GOT3 (cell line): ENCODE data around the gene CIBAR2.
A peak's percentile ranks its signal among the peaks of the same experiment; 100 is the strongest.

Experiments used
- DNase-seq: peaks from one replicate; lab custom pipeline; 2025; ENCODE audit warnings: mixed read lengths; lab: John Stamatoyannopoulos, UW

The CIBAR2 gene

DNA sequence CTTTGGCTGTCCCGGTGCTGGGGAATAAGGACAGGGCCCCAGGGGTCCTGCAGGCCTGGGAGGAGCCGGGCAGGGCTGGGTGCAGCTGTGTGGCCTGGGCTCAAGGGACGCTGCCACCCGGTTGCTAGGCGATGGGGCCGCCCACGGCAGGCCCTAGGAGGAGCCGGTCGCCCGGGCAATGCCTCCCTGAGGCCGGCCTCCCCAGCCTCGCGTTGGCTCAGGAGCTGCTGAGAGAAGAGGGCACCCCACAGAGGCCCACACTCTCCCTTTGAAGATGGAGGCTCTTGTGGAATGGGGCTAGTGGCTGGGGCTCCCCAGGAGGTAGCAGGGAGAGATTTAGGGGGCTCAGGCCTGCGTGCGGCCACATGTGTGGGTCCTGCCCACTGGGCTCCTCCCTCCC is at the start of gene CIBAR2:
CIBAR2 (minus strand) TSS at position 109 of the 400 bp plus-strand sequence. CDS start 120 bp downstream, outside the sequence.
- DNase-seq = no peak

- DNase-seq = no peak
These were observed 47.1 kb upstream of the CIBAR2 start for GRCh38 chr16:85159179-85159980.

GRCh38 chr16:85158743-85159178 is 46.5 kb upstream of the CIBAR2 start:
- no peak for DNase-seq

- DNase-seq = no peak
These were observed 45.8 kb upstream of the CIBAR2 start for GRCh38 chr16:85157813-85158742.

DNA sequence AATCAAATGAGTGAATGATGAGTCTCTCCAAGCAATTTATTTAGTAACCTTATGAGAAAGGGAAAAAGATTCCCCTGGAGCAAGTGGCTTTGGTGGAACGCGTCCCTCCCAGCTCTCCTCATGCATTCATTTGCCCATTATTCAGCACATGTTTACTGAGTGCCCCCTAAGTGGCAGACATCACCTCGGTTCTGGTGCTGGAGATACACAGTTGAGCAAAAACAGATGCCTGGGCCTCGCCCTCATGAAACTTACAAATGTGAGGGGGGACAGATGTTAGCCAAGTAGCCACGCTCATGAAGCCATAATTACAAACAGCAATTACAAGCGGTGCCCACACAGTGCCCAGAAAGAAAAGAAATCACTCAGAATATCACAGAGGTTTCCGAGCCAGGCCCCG is 45.1 kb upstream of the CIBAR2 start:
- DNase-seq = no peak

DNA sequence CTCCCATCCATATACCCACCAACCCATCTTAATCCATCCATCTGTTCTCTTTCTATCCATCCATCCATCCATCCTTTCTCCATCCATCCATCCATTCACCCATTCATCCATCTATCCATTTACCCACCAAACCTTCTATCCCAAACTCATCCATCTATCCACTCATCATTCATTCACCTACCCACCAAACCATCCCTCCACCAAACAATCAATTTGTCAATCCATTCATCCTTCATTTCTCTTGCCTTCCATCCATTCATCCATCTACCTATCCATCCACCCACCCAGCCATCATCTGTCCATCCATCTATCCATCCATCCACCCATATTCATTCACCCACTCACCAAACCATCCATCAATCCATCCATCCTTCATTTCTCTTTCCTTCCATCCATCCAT is 44.6 kb upstream of the CIBAR2 start:
- DNase-seq = no peak

DNA sequence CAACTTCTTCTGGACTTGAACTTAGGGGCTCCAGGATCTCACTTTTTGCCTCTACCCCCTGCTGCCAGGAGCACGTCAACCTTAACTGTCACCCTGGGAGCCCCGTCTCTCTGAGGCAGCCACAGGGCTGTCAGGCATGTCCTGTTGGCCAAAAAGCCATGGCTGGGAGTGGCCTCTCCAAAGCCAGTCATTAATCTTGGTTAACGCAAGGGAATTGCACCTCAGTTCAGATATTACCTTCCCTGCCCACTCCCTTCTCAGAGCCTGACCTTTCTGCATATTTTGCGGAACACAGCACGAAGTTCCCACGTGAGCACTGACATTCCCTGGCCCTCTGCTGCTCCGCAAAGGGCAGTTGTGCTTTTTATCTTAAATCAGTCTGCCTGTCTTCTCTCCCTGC is 44.2 kb upstream of the CIBAR2 start:
- no peak for DNase-seq

DNA sequence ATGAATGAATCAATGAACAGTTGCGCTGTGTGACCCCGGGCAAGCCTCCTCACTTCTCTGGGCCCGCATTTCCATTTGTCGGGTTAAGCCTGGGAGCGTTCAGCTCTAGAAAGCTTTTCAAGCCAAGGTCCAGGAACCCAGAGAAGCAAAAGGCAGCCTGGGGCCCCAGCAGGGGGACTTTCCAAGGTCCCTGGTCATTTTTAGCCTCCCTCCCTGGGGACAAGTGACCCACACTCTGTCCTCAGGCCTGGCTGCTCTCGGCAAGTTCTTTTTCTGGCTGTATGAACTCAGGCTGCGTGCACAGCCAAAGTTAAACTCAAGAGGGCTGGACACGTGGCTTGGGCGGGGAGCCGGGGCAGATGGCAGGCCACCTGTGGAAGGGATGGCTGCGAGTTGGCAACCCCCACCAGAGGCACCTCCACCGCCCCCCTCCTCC is 41.4 kb upstream of the CIBAR2 start:
- DNase-seq = no peak

- DNase-seq = no peak
These were observed 40.8 kb upstream of the CIBAR2 start for GRCh38 chr16:85153046-85153445.

GRCh38 chr16:85152414-85153030 is 40.2 kb upstream of the CIBAR2 start:
- no peak for DNase-seq

DNA sequence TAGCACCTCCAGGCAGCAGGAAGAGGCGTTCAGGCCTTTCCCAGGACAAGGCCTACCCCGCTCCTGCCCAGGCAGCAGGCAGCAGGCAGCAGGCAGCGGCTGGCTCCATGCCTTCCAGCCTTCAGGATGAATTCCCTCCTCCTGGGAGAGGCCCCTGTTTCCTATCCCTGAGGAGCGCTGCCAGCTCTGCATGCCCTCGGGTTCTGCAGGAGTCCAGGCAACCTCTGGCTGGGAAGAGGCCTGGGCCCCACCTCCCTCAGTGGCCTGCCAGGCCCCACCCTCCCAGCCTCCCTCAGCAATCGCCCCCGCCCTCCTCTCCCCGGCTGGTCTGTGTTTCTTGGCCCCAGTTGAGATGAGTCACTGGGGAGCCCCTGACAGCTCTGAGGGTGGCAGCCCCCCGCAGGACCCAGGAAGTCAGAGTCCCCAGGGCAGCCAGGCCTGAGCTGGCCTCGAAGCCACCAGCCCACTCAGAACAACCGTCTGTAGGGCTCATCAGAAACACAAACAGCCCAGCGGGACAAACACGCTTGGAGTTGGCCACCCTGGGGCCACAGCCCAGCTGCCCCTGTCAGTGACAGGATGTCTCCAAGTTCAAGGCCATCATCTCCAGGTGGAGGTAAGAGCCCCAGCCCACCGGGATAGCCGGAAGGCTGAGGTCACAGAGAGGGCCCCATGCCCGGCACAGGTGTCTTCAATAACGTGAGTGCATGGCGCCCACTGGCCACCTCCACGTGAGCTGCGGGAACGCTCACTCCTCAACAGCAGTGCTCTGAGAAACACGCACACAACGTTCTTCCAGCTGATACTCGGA is 39.5 kb upstream of the CIBAR2 start:
- DNase-seq = peak; percentile 50

DNA sequence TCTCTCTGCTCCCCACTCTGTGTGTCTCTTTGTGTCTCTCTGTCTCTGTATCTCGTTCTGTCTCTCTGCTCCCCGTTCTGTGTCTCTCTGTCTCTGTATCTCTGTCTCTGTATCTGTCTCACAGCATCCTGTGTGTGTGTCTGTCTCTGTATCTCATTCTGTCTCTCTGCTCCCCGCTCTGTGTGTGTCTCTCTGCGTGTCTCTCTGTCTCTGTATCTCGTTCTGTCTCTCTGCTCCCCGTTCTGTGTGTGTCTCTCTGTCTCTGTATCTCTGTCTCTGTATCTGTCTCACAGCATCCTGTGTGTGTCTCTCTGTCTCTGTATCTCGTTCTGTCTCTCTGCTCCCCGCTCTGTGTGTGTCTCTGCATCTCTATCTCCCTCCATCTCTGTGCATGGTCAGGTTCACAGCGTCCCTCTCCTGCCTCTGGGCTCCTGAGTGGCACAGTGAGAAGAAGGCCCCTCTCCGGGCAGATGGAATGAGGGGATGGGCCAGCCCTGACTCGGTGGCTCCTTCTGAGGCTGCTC is 38.9 kb upstream of the CIBAR2 start:
- no peak for DNase-seq

DNA sequence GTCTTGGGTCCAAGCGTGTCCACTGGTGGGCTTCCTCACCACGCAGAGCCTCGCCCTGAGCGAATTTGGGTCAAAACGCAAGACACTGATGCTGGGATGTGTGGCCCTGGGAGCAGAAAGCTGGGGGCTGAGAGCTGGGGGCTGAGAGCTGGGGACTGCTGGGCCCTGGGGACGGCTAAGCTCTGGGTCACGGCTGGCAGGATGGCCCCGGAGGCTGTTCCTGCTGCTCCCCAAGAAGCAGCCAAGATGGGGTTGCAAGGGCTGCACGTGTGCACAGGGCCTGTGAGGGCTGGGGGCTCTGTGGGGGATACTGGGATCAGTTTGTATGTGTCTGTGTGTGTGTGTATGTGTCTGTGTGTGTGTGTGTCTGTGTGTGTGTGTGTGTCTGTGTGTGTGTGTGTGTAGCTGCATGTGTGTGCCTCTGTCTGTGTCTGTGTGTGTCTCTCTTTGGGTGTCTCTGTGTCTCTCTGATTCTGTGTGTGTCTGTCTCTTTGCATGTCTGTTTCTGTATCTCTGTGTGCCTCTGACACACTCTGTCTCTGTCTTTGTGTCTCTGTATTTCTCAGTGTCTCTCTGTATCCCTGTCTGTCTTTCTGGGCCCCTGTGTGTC is 38.2 kb upstream of the CIBAR2 start:
- DNase-seq = no peak

DNA sequence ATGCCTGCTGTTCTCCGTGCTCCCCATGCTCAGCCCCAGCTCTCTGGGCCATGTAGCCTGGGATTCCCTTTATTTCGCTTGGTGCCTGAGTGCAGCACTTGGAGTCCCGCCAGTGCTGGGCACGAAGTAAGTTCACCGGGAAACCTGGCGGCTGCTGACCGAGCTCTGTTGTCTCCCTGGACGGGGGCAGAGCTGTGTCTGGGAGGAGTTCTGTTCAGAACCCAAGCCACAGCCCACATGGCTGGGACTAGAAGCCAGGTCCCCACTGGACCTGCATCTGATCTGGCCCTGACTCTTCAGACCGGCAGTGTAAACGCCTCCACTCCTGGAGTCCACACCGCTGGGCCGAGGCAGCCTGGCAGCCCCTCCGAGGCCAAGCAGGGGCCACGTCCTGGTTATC is 37.5 kb upstream of the CIBAR2 start:
- DNase-seq = no peak

DNA sequence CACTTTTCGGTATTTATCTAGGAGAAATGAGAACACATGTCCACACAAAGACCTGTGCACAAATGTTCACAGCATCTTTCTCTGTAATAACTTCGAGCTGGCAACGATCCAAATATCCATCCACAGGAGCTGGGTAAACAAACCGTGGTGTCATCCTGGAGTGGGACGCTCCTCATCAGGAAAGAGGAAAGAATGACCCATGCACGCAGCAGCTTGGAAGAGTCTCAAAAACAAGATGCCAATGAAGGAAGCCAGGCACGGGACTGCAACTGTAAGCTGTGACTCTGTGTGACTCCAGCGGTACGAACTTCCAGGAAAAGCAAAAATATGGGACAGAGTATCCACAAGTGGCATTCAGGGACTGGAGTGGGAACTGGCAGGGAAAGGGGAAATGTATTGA is 36.7 kb upstream of the CIBAR2 start:
- no peak for DNase-seq

- no peak for DNase-seq
These were observed 34.8 kb upstream of the CIBAR2 start for GRCh38 chr16:85146922-85147651.

DNA sequence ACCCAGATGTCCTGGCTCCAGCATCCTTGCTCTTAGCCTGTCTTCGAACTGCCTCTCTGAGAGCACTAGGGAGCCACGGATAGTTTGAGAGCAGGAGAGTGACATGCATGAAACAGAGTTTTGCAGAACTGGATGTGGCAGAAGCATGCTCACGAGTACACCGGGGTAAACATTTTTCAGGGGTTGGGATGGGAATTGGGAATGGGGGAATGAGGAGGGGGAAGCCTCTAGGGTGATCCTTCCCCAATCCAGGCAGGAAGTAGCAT is 34.2 kb upstream of the CIBAR2 start:
- no peak for DNase-seq

- no peak for DNase-seq
These were observed 33.7 kb upstream of the CIBAR2 start for GRCh38 chr16:85145734-85146531.

DNA sequence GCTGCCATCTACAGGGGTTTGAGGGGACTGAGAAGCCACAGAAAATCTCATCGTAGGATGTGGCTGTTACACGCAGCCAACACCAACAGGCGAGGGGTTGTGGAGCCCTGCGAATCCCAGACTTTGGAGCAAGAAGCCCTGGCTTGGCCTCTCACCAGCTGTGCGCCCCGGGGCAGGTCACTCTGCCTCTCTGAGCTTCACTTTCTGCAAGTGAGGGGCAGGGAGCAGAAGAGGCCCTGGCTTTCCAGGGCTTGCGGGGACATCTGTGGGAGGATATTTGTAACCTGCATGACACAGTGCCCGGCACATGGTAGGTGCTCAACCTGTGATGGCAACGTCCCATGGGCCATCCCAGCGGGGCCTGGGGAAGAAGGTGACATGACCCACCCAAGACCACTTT is 32.9 kb upstream of the CIBAR2 start:
- no peak for DNase-seq
